ENCODE measurements around the gene EHMT2. TPM values are rescaled to one million over a fixed set of nuclear protein-coding genes. Genes with fewer than 3 reads are reported as not detected.
A peak's percentile ranks its signal among the peaks of the same experiment; 100 is the strongest.

EHMT2 gene
- total and polyA plus RNA-seq, 2 of the 8 experiments (the other 6 are each of a cell fraction or from before 2014, with no cell fraction given), result 125 to 177 TPM

- no peaks in the 10 kb centered on the region for H3K27me3 ChIP-seq (replicated peaks in 1 of 4; ENCODE audit: control insufficient read depth in 3 of 4, extremely low read depth in 1 of 4, insufficient read depth in 3 of 4, low read length in 3 of 4)
- H4K20me1 ChIP-seq (replicated peaks in 1 of 2; ENCODE audit: control insufficient read depth in 1 of 2, insufficient read depth in 2 of 2, low read length in 2 of 2), result no peaks in the 10 kb centered on the region
- no peak overlapping the region for H4K5ac ChIP-seq (ENCODE audit: insufficient read length, low read depth, low read length)
- FAIRE-seq (no peak), DNase-seq (ENCODE audit: low read depth in 1 of 2, low spot score in 2 of 2) (peak in 1 of 2 experiments; percentile 68)
- H3K56ac ChIP-seq (replicated peaks; ENCODE audit: insufficient read length, low read depth, low read length), result no peak overlapping the region
- H3K79me1 ChIP-seq (ENCODE audit: low read depth, low read length), result peaks cover 2% of the 10 kb centered on the region
- no peak overlapping the region for H2AFZ ChIP-seq (ENCODE audit: low read length)
- POLR2A ChIA-PET (ENCODE audit: partially characterized antibody), result interaction anchor here (0.9 to 1.0 kb wide), 2 partner anchors 19 to 58 kb away, joined by 3 to 5 read pairs; partner anchors contain the start of genes NELFE and SKIC2
- no peak overlapping the region for H3K4ac ChIP-seq (replicated peaks; ENCODE audit: insufficient read length, low read depth, low read length)
- H3K18ac ChIP-seq (ENCODE audit: extremely low read depth, low read length), result peak overlapping the region; percentile 71
- H3K79me2 ChIP-seq (ENCODE audit: control insufficient read depth in 1 of 2, insufficient read depth in 2 of 2, low read length in 2 of 2), result peaks cover 0 to 16% of the 10 kb centered on the region in 2 experiments; a peak in 2 of 4 replicates
- H3K9me3 ChIP-seq (ENCODE audit: insufficient read depth in 2 of 2, low read depth in 1 of 2, low read length in 1 of 2), result no peaks in the 10 kb centered on the region
- no peak overlapping the region for H4K91ac ChIP-seq (replicated peaks; ENCODE audit: insufficient read length, low read length)
- H2BK15ac ChIP-seq (ENCODE audit: low read length), result no peak overlapping the region
- H3K36me3 ChIP-seq (ENCODE audit: control insufficient read depth in 2 of 4, insufficient read depth in 4 of 4, low read length in 3 of 4), result peaks cover 0 to 5% (median 3%) of the 10 kb centered on the region in 4 experiments; a peak in 3 of 8 replicates
- CTCF ChIA-PET (ENCODE audit: partially characterized antibody), result interaction anchor here (0.9 to 1.1 kb wide), 3 partner anchors 14 to 23 kb away, joined by 3 to 4 read pairs (median 3); no protein-coding TSS in a partner anchor
- peaks cover 13% of the 10 kb centered on the region for H3K23me2 ChIP-seq (ENCODE audit: low read depth, low read length)
- no peak overlapping the region for H3K23ac ChIP-seq (ENCODE audit: insufficient read length)
- H2BK12ac ChIP-seq (ENCODE audit: low read depth, low read length), result no peak overlapping the region
- H3K4me3 ChIP-seq (ENCODE audit: extremely low read depth in 1 of 4, insufficient read depth in 2 of 4, low read depth in 3 of 4, low read length in 4 of 4), result peak overlapping the region; percentile 29 to 66 (median 51)
- peaks cover 0 to 20% (median 11%) of the 10 kb centered on the region in 4 experiments; a peak in 6 of 7 replicates for H3K4me1 ChIP-seq (replicated peaks in 1 of 4; ENCODE audit: control insufficient read depth in 3 of 4, insufficient read depth in 4 of 4, low read length in 3 of 4)
- peak overlapping the region; percentile 42; the same call in 1 of the 2 replicates for H4K8ac ChIP-seq (ENCODE audit: extremely low read depth, insufficient read depth, low read length)
- H2BK20ac ChIP-seq (ENCODE audit: low read length), result no peak overlapping the region
- no peak overlapping the region for H3K27ac ChIP-seq (ENCODE audit: low read depth, low read length)
- H2BK5ac ChIP-seq (ENCODE audit: low read depth, low read length), result no peak overlapping the region
- no peak overlapping the region; a peak in 1 of 7 replicates for H3K9ac ChIP-seq (replicated peaks in 1 of 4; ENCODE audit: extremely low read depth in 1 of 4, low read depth in 3 of 4, low read length in 3 of 4)
- H2AK5ac ChIP-seq (ENCODE audit: low read depth, low read length), result no peak overlapping the region
- peak overlapping the region; percentile 68 to 86 for H3K4me2 ChIP-seq (ENCODE audit: insufficient read depth in 1 of 2, low read depth in 2 of 2, low read length in 2 of 2)
- H3K14ac ChIP-seq (ENCODE audit: insufficient read length), result no peak overlapping the region
- no peak overlapping the region for H2BK120ac ChIP-seq (replicated peaks; ENCODE audit: low read depth, low read length)
- WGBS, 2 experiments (ENCODE audit: extremely low coverage in 1 of 2, insufficient coverage in 1 of 2, insufficient read length in 1 of 2, insufficient replicate concordance in 2 of 2, low coverage in 1 of 2, low lambda C conversion rate in 2 of 2, missing lambda C conversion rate in 1 of 2), result 8% methylated on average over 15 of the region's 45 CpGs; no CpG with 5 or more reads in 1 of the 2 experiments
- TF ChIP-seq CBX8 (IDR thresholded peaks at IDR 0.05; ENCODE audit: borderline replicate concordance, low read depth, low read length) (no peak), ASH2L (IDR thresholded peaks at IDR 0.05; ENCODE audit: low read length) (no peak), CHD1 (IDR thresholded peaks at IDR 0.05; ENCODE audit: low read depth, low read length) (no peak), JUN (IDR thresholded peaks at IDR 0.05; ENCODE audit: low read depth, low read length) (no peak)
These were observed 4.0 kb upstream of the EHMT2 start for GRCh38 chr6:31901415-31901952.

Measured in H1 (cell line).